ENCODE results near the gene GADL1.

The GADL1 gene

DNA sequence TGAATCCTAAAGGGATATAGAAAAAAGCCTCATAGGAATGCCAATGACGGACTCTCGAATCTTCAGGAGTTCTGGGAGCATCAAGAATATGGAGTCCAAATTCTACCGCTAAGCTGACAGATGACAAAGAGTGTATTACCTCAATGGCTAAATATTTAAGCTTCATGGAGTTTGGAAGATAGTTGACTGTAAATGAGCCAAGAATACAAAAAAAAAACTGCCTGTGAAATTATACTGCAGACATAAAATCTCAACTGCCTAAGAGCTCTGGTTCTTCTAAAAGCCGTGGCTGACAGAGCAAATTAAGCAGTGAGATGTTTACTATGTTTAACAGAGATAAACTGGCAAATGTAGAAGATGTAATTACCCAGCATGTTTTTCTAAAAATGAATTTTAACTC, 140.0 kb downstream of the GADL1 start:
- no peak for DNase-seq (ENCODE audit: low spot score)

- no peak for DNase-seq (ENCODE audit: low spot score)
These were observed 140.7 kb downstream of the GADL1 start for GRCh38 chr3:30753766-30754165.

DNA sequence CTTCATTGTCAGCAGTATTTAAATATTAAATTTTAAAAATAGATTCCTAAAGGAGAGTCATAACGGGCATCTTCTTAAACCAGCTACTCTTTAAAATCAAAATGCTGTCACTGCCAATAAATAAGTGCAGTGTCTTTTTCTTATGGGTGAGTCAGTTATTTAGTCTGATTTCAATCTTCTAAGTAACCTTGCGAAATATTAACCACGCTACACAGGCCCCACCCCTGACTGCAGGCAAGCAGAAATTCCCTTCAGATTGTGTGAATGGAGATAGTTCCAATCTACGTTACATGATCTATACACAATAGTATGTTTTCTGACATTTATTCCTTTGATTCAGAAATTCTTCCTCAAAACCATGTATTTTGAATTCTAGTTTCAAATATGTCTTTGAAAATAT, 141.5 kb downstream of the GADL1 start:
- no peak for DNase-seq (ENCODE audit: low spot score)

GRCh38 chr3:30752491-30752890, 142.0 kb downstream of the GADL1 start:
- DNase-seq (ENCODE audit: low spot score): no peak

- DNase-seq (ENCODE audit: low spot score): peak; percentile 44
These were observed 142.7 kb downstream of the GADL1 start for GRCh38 chr3:30751610-30752299.

DNA sequence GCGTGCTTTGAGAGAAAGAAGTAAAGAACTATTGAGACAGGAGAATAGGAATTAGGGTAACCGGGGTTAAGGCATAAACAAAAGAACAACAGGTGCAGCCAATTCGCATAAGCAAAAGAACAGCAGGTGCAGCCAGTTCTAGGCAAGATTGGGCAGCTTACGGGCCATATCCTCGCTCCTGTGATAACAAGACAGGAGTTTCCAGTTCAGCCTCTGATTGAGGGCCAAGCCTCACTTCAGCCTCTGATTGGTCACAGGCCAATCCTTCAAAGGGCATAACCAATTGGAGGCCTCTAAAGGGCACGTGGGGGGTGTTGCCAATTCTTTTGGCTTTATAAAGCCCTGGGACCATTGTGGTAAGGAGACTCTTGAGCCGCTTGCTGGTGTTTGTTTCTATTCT, 143.5 kb downstream of the GADL1 start:
- DNase-seq (ENCODE audit: low spot score): no peak

DNA sequence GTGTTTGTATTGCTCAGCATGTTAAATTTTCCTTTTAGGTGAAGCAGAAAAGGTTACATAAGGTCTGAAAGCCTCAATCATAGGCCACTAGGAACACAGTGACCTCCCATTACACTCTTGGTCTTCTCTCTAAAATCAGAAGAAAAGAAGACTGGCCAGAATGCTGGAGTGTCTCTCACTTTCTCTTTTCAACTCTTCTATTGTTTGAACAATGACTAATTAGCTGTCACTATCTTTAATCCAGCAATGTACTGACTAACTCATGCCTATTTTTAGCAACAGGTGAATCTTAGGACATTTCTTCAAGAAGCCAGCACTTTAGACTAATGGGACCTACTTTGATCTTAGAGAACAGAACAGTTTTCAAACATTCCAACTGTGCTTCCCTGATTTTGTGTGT, 145.2 kb downstream of the GADL1 start:
- no peak for DNase-seq (ENCODE audit: low spot score)

DNA sequence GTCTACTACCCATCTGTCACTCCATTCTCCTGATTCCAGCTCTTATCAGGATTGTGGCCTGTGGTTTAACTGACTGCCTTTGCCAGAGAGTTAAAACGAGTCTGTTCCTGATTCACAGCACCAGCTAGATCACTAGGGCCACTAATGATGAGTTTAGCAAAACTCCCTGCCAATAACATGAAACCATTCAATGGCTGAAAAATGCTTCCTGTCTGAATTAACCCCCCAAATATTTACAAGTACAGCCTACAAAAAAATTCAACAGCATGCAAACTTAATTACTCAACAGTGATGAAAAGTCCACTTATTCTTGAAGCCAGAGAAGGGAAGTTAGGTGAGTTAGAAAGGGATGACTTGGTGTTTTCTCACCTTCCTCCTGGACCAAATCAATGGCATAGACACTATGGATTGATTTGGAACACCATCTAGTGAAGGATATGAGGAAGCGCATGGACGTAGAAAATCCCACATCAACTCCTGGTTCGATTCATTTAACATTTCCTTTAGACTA, 146.6 kb downstream of the GADL1 start:
- no peak for DNase-seq (ENCODE audit: low spot score)

DNA sequence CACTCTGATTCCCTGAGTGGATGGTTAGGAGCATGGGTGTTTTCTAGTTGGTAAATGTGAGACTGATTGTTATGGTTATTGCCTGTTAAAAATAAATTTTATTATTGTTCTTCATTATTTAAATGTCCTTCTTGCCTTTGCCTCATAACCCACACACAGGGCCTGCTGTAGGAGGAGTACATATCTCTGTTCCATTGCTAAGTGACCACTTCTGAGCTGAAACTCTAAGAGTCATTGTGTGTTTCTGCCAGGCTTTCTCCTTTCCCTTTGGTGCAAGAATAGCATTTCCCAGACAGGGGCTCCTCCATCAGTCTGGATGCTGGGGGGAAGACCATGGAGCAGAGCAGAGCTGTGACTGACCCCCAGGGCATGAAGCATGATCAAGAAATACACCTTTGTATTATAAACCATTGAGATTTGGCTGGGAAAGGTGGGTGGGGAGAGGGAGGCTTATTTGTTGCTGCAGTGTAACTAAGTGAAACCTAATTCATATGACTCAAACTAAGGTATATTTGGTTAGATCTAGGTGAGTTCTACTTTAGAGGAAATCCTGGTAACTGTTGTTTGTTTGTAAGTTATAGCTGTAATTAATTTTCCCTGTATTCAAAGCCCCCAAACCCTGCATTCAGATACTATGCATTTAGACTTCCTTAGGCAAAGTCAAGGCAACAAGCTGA, 150.7 kb downstream of the GADL1 start:
- no peak for DNase-seq (ENCODE audit: low spot score)

GRCh38 chr3:30742796-30743619, 151.5 kb downstream of the GADL1 start:
- DNase-seq (ENCODE audit: low spot score): no peak

GRCh38 chr3:30741889-30742288, 152.6 kb downstream of the GADL1 start:
- DNase-seq (ENCODE audit: low spot score): no peak

GRCh38 chr3:30738605-30739004, 155.9 kb downstream of the GADL1 start:
- no peak for DNase-seq (ENCODE audit: low spot score)

- no peak for DNase-seq (ENCODE audit: low spot score)
These were observed 156.5 kb downstream of the GADL1 start for GRCh38 chr3:30737743-30738499.

GRCh38 chr3:30733696-30734095, 160.8 kb downstream of the GADL1 start:
- no peak for DNase-seq (ENCODE audit: low spot score)

DNA sequence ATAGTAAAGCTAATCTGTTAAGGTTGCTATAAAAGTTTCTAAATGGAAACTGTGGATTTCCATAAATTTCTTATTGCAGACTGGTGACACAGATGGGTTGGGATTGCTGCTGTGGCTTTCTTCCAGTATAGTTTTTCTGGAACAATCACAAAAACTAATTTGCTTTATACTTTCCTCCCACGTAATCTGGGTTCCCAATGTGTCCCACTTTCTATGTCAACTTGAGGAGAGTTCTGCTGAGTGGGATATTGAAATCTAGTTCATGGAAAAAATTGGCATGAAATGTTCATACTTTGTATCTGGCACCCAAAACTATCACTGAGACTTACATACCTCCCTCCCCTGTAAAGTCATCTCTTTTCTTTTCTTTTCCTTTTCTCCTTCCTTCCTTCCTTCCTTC, 161.3 kb downstream of the GADL1 start:
- DNase-seq (ENCODE audit: low spot score): no peak

DNA sequence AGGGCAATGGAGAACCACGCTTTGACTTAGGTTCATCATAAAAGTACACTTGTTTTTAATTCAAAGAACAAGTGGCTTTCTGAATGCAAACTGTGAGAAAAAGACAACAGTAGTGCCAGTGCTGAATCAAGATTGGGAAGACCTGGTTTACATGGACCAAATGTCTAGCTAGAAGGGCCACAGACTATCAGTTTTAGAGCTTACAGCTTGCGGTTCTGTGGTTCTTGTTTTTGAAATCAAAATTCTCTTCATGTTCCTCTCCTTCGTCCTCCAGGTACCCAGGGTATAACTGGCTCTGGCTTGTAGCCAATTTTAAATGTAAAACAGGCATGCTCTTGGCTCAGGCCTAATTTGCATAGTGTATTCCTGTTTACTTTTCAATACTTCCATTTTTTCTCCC, 163.5 kb downstream of the GADL1 start:
- no peak for DNase-seq (ENCODE audit: low spot score)

DNA sequence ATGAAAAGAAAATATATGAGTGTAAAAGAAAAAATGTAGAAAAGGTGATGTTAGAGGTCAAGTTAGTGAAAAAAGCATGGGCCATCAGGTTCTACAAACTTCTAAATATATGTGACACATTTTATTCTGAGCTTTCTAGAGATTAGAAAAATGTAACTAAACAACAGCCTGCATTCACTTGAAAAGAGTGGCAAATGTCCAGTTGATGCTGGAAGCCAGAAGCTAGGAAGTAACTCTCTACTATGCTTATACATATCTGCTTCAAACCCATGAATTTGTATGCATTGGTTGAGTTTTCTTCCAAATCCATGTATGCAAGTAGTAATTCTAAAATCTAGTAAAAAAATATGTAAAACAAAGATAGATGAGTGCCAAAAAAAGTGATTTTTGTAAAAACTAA, 164.5 kb downstream of the GADL1 start:
- no peak for DNase-seq (ENCODE audit: low spot score)

GRCh38 chr3:30729512-30729911, 164.9 kb downstream of the GADL1 start:
- no peak for DNase-seq (ENCODE audit: low spot score)

DNA sequence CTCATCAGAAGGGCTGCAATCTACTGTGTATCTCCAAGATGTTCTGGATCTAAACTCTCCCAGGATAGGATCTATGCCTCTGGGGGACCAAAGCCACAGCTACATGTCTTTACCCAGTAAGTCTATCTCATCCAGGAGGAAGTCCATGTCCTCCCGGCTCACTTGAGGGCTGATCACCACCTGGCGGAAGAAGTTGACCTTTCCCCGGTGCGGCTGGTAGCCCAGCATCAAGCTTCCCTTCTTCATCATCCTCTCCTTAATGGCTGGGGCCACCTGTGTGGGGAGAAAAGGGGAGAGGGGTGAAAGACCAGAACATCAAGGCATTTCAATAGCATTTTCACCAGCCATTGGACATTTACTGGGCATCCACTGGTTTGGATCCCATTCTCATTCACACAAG, 166.3 kb downstream of the GADL1 start:
- no peak for DNase-seq (ENCODE audit: low spot score)

DNA sequence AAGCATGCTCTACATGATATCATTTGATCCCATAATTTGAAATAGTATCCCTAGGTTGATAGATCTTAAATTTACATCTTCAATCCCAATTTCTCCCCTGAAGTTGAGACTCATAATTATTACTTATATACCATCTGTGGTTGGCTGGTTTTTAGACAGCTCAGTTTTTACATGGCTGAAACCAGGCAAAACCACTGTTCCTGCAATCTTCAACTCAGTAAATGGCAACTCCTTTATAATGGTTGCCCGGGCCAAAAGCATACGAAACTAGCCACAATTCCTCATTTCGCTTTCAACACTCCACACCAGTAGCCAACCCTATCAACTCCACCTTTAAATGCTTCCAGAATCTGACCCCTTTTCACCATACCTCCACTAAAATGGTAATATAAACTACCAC, 169.6 kb downstream of the GADL1 start:
- no peak for DNase-seq (ENCODE audit: low spot score)

DNA sequence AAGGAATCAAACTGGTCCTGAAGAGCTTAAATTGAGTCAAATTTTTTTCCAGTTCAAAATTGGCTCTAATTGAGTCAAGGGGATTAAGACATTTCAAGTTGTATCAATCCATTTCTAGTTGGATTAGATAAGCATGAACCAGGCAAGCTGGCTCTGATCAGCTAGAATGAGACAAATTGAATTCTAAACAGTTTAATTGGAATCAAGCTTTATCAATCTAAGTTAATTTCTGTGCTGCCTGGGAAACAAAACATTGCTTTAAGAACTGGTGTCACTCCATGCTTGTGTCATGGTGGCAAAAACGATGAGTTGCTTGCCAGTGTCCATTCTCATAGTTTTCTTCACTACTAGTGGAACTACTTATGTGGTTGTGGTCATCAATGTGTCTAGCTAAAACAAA, 171.2 kb downstream of the GADL1 start:
- no peak for DNase-seq (ENCODE audit: low spot score)

GRCh38 chr3:30721314-30721634, 173.2 kb downstream of the GADL1 start:
- no peak for DNase-seq (ENCODE audit: low spot score)

Measured in CD4-positive, alpha-beta T cell treated with Interleukin-2 at 100 ng/mL for 4 hours (primary cell).